Inflammatory macrophage (primary cell): ENCODE data around the gene TMPRSS9.
A peak's percentile ranks its signal among the peaks of the same experiment; 100 is the strongest.

Source experiments
- DNase-seq, 2 donors: peaks; one replicate each; pipeline ENCODE4 v3.0.0-alpha.2; 2020 to 2022

TMPRSS9 gene

DNA sequence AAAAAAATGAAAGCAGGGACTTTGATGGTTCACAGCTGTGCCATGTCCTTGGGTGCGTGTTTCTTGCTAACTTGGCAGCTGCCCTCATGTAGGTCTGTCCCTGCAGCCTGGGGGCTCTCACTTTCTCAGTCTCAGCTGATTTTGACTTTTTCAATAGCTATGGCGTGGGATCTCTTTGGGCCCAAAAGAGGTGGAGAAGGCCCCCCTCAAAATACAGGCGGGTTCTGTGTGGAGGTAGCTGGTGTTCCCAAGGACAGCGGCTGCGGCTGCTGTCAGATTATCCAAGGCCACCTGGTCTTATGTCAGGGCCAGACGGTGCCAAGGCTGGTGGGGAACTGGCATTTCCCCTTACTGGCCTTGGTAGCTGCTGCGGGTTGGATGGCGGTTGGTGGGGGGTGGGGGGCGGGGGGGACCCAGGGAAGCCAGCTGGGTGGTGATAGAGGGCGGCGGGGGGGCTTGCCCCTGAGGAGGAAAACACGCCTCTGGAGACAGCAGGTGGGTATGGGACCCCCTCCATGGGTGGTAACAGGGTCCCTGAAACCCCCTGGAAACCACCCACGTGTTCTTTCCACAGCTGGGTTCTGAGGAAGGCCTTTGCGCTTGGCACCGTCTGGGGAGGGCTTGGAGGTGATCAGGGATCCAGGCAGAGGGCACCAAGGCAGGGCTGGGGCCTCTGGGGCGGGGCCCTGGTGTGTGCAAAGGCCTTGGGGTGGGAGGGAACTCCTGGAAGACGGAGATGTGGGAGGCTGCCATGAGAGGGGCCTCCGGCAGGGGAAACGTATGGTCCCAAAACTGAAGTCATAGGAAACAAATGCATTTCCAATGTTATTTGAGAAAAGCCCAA is 63.2 kb downstream of the TMPRSS9 start:
- DNase-seq, result no peak

DNA sequence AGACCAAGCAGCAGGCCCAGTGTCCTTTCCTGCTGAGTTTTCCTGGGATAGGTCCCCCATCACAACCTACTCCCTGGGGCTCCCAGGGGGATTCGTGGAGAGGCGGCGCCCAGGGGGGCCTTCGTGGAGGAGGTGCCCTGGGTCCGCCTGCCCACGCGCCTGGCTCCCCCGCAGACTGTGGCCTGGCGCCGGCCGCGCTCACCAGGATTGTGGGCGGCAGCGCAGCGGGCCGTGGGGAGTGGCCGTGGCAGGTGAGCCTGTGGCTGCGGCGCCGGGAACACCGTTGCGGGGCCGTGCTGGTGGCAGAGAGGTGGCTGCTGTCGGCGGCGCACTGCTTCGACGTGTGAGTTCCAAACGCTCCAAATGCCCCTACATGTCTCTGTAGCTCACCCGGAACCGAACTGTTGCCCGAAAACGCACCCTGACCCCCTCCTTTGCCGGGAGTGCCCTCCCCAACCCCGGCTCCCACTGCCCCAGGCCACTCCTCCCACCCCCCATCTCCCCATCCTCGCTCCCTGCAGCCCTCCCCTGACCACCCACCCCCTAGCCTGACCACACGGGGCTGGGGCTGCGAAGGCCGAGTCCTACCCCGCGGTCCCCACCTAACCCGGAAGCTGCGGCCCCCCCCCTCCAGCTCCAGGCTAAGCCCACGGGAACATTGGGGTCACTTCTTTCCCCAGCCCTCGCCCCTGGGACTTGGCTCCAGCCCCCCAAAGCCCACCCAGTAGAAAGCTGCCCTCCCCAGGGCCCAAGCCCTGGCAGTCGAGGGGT is 64.0 kb downstream of the TMPRSS9 start:
- DNase-seq, result no peak

DNA sequence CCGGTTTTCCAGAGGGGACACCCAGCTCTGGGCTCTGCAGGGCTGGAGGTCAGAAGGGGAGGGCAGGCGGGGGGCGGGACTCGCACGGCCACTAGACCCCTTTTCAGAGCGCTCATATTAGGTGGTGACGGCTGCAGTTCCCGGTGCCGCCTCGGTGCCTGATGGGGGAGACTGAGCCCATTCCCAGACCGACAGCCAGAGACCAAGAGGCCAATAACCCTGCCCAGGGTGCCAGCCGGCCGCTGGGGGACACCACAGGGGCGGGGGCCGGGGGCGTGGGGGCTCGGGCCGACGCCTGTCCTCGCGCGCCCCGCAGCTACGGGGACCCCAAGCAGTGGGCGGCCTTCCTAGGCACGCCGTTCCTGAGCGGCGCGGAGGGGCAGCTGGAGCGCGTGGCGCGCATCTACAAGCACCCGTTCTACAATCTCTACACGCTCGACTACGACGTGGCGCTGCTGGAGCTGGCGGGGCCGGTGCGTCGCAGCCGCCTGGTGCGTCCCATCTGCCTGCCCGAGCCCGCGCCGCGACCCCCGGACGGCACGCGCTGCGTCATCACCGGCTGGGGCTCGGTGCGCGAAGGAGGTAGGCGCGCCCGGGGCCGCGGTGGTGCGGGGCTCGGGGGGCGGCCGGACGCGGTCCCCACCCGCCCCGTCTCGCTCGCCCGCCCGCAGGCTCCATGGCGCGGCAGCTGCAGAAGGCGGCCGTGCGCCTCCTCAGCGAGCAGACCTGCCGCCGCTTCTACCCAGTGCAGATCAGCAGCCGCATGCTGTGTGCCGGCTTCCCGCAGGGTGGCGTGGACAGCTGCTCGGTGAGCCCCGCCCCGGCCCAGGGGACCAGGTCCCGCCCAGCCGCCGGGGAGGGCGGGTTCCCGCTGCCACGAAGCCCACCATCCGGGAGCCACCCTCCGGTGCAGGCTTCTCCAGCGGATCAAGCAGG is 64.9 kb downstream of the TMPRSS9 start:
- no peak for DNase-seq

DNA sequence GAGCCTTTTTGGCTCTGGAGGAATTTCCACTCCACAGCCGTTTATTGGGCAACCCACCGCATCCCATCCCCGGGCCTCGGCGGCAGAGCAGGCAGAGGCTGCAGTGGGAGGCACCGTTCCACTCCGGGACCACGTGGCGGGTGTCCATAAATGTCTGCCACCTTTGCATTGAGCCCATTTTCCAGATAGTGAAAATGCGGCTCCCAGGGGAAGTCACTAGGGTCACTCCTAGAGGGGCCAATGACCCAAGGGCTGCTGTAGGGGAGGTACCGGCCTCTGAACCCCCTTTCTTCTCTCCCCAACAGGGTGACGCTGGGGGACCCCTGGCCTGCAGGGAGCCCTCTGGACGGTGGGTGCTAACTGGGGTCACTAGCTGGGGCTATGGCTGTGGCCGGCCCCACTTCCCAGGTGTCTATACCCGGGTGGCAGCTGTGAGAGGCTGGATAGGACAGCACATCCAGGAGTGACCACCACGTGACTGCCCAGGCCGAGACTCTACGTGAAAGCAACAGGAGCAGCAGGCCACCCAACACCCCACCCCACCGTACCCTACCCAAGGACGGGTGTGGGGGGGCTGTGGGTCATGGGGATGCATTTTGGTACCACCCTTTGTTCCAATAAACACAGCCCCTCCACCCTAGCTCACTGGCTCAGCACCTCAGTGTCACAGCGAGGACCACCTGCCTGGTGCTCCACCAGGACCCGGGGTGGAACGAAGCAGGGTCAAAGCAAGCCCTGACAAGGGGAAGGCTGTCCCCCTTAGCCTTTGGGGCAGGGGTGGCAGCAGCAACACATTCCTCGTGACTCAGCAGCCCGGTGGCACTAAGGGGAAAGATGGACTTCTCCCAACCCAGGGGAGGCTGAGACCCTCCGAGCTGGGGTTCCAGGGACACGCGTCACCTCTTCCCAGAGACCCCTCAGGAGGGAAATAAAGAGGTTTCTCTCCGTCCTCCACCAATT is 65.8 kb downstream of the TMPRSS9 start:
- no peak for DNase-seq

DNA sequence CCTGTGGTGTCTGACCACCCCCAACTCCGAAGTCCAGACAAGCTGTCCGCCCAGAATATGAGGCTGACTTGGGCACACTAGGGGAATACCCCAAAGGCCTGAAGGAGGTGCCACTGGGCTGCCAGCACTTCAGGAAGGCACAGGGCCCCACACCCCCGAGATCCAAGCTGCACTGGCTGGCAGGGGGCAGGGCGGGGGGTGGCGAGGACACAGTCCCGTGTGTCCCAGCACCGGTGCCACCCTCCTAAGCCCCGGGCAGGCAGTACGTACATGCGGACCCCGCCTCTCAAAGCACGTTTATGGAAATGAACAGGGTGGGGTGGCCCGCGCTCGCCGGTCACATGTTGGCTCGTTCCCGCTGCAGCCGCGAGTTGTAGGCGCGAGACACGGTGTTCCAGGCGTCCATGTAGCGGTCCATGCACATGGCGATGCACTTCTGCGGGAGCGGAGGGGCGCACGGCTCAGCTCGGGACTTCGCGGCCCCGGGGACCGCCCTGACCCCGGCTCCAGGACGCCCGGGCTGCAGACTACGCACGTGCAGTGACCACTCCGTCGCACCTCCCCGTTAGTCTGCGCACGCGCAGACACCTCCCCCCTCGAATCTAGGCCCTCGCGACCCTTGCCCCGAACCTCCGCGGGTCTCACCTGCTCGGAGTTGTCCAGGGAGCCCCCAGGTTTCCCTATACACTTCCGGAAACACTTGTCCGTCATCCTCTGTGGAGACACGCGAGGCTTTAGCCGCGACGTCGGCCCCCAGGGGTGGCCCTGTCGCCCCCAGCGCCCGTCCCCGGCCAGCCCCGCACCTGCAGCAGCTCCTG is 66.8 kb downstream of the TMPRSS9 start:
- DNase-seq, result peak; percentile 9 to 15

DNA sequence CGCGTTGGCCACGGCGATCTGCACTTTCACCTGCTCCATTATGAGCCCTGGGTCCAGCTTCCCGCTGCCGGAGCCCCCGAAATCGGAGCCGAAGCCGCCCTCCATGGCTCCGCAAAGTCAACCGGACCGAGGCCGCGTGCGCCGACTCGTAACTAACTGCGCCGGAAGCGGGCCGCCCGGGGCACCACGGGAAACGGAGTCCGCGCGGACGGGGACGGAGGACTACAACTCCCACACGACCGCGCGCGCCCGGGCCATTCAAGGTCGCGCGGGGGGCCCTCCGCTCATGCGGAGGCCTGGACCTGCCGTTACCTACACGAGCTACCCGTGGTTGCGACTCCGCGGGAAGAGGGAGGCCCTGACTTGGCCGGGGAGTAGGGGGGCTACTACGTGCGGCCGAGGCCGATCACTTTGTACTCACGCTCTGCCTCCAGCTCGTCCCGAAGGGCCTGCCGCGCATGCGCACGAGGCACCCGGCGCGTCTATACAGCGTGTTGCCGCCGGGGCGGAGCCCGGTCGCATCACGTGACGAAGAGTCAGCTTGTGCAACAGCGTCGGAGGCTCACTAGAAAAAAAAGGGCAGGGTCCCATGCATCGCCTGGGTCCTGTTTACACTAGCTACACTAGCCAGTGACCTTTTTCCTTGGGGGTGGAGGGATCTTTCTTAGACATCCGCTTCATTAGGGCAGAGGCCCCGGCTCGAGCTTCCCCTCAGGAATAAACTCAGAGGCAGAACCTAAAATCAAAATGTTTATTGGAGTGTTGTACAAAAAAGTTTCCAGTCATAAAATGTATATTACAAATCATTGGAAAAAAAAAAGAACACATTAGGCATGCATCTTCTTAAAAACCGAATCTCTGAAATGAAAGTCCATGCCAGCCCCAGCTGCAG is 67.6 kb downstream of the TMPRSS9 start, which contains the start of gene TIMM13:
Gene TIMM13, minus strand, starts transcription at position 158 of the 892 bp plus-strand sequence. Its CDS starts 53 bp downstream, at position 105.
- DNase-seq, result peak; percentile 95 to 98

DNA sequence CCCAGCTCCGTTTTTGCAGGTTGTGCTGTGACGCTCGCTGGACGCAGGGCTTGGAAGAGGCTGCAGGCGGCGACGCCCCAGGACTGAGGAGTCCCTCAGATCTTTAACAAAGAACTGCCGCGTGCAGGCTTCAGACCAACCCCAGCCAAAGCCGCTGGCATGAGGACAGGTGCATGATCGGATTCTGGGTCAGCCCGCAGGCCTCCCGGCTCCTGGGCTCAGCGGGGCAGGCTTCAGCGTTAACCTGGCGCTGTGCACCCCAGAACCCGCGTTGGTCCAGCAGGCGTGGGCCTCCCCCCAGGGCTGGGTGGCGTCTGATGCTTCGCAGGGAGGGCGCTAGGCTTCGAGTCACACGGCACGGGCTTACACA is 68.2 kb downstream of the TMPRSS9 start:
- no peak for DNase-seq

DNA sequence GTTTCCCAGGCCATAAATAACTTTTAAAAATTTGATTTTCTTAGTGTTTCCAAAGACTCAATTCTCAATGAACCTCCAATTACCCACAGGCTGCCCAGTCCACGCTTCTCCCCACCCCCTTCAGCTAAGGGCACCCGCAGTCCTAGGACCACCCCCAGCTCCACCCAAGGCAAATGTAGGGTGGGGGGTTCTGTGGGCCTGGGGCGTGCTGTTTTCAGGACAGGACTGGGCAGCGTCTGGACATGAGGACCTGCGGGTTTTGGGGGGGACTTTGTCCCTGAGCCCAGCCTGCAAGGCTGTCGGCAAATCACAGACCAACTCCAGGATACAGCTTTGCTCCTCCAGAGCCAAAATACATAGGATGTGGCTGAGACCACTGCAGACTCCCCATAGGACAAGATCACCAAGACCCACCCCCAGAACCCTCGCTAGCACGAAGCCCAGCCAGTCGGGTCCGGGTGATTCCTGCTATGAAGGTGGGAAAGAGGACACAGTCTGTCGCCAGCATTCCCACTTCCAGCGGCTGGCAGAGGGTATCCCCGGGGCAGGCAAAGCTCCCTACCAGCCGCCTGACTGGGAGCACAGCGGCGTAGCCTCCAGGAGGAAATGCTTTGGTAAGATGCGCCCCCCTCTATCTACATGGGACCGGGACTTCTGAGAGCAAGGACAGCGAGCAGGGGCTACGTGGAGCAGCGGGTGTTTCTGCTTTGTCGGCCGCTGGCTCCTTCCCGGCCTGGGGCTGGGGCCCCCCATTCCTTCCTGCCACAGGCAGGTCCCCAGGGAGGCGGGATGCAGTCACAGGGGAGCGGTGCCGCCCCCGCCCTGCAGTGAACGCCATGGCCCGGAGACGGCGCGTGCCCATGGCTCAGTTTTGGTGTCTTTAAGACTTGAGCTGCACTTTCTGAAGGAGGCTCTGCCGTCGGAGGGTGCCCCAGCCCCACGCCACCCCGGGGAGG is 69.0 kb downstream of the TMPRSS9 start:
- DNase-seq, result no peak

DNA sequence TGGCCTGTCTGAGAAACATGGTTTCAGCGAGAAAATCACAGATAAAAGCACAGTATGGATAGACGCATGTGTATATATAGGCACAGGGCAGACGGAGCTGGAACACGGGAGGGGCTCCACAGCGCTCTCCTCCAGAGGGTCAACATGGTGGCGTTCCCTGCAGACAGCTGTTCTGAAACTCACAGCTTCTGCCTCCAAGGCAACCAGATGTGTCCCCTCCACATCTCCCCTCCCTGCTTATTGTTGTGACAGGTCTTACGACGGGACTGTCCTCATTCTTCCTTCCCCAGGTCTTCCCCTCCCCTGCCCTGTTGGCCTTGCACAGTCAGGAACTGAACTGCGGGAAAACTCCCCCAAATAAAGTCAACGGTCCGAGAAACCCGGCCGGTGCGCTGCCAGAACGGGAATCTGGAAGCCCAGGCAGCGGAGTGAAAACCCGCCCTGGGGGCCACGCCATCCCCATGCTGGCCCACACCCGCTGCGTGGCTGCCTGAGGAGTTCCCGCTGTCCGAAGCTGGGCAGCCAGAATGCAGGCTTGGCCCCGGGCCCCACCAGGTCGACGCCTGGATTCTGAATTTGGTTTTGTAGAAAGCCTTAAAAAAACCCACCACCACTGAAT is 70.0 kb downstream of the TMPRSS9 start:
- DNase-seq, result no peak

DNA sequence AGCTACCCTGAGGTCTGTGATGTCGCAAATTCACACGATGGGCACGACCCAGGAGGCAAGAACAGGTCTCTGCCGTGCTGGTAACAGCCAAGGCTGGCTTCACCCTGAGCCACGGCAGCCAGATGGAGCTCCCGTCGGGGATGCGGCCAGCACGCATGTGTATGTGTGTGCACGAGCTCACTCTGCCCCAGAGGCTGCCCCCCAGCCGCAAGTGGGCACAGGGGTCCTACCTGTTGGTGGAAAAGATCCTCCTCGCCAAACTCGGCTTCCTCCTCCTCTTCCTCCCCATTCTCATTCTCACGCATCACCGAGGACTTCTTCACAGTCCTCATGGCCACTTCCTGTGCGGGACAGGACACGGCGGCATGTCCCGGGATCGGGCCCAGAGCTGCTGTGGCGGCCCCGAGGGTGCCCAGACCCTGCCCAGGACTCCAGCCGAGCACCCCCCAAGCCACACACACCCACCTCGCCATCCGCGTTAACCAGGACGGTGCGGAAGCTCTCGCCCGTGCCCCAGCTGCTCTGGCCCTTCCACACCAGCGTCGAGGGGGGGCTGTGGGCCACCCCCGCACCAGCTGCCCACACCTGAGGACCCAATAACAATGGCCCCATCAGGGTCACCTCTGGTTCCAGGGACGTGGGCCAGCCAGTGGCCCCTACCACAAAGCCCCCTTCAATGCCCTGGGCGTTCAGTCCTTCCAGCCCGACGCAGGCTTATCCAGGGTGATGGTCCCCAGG is 71.4 kb downstream of the TMPRSS9 start:
- no peak for DNase-seq

DNA sequence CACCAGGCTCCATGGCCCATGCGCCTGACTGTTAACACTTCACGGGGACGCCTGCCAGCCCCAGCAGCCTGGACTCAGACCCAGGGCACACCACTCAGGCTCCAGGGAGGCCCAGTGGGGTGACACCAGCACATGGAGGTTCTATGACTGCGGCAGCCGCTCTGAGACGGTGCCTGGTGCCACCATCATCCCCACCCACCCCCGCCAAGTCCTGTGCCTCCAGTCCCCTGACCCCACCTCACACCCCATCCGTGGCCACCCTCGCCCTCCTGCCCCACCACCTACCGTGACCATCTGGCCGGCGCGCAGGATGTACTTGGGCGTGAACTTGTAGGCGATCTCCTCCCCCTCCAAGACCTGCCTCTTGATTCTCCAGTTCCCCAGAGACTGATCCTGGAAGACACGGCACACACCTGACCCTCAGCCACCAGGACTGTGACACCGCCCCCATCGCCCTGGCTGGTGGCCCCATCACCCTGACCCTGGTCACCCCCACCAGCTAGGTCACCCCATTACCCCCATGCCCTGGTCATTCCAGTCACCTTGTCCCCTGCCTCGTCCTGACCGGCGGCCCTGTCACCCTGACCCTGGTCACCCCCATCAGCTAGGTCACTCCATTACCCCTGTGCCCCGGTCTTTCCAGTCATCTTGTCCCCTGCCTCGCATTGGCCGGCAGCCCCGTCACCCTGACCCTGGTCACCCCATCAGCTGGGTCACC is 72.2 kb downstream of the TMPRSS9 start:
- DNase-seq, result no peak

DNA sequence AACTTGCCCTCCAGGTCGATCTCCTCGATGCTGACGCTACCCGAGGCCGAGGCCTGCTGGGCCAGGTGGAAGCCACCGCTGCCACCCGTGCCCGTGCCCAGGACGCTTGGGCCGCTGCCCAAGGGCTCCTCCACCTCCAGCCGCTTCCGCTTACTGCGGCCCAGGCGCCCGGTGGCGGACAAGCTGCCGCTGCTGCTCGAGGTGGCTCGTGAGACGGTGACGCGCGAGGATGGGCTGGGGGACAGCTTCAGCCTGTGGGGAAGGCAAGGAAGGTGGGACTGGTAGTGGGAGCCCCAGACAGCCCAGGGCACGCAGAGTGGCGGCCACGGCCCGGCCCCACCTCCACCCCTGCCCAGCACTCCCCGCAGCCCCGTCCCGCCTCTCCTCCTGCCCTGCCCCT is 73.8 kb downstream of the TMPRSS9 start:
- DNase-seq, result no peak

DNA sequence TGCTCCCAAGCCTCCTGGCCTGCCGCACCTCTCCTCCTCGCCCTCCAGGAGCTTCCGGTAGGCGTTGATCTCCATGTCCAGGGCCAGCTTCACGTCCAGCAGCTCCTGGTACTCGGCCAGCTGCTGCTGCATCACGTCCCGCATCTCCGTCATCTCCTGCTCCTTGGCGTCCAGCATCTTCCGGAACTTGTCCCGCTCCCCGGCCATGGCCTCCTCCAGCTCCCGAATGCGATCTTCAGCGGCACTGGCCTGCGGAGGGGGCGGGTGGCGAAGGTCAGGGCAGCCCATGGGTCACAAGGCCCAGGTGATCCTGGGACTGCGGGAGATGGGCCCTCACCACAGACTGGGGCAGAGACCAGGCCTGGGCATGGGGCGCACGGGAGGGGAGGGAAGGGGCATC is 74.2 kb downstream of the TMPRSS9 start:
- DNase-seq, result no peak

DNA sequence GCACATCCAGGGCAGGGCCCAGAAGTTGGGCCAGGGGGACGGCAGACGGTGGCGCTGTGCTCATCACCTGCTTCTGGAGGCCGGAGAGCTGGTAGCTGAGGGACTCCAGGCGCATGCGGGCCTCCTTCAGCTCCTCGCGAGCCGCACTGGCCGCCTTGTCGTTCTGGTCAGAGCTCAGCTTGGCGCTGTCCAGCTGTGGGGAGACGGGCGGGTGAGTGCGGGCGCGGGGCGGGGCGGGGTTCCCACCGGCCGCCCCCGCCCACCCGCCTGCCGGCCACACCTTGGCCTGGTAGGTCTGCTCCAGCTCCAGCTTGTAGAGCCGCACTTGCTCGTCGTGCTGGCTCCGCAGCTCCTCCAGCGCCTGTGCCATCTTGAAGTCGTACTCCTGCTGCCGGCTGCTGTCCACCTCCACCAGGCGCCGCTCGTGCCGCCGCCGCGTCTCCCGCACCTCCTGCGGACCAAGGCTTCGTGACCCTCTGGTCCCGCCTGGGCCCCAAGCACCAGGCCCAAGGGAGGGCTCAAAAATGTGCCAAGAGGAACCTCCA is 74.7 kb downstream of the TMPRSS9 start:
- DNase-seq, result no peak

DNA sequence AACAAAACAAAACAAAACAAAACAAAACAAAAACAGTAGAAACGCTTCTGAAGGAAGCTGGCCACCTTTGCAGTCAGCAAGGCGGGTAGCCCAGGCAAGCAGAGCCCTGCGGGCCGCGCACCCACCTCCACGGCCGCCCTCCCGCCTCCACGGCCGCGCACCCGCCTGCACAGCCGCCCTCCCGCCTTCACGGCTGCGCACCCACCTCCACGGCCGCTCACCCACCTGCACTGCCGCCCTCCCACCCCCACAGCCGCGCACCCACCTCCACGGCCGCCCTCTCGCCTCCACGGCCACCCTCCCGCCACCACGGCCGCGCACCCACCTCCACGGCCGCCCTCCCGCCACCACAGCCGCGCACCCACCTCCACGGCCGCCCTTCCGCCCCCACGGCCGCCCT is 76.3 kb downstream of the TMPRSS9 start:
- DNase-seq, result no peak

DNA sequence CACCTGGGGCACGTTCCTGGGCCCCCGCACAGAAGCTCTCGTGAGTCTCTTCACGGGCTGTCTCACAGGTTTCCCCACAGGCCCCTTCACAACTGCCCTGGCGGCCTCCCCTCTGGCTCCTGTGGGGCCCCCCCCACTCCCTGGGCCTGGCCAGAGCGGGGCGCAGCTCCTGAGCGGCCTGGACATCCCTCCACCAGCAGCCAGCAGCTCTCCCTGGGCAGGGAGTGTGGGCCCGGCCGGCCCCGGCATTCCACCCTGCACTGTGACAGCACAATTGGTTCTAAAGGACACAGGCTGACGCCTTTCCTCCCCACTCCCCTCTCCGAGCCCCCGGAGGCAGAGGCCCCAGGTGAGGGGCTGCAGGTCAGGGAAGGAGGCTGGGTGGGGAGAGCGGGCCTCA is 76.9 kb downstream of the TMPRSS9 start:
- no peak for DNase-seq
